Fibroblast of villous mesenchyme (primary cell): ENCODE data around the gene RNF19B. TPM values are rescaled to one million over a fixed set of nuclear protein-coding genes. Genes with fewer than 3 reads are reported as not detected.
"Not testable (repeated sequence)": the region's sequence is repeated elsewhere in the genome, so short reads cannot be mapped to it uniquely, and the experiment has no call there.

ENCODE experiments used
- DNase-seq: peaks from one replicate; pipeline ENCODE4 v3.0.0-alpha.2; 2010; ENCODE audit warnings: low read depth
- H3K4me3 ChIP-seq: 2 replicates; pipeline ENCODE4 v1.5.1; 2011; ENCODE audit warnings: low read depth, mild to moderate bottlenecking, low read length
- CTCF ChIP-seq: IDR thresholded peaks from 2 replicates; pipeline ENCODE4 v1.5.1; 2012; ENCODE audit warnings: low read depth, mild to moderate bottlenecking, low read length; ENCODE audit not compliant: insufficient read depth
- total RNA-seq: library from RNA; depleted of rRNA; stranded (reverse); fragments of >200 nt; gene quantifications from 2 replicates; pipeline ENCODE4 v1.2.3, GENCODE V29; 2012

Gene RNF19B
- total RNA-seq, 1 donor: 9.5 TPM

- no peak for TF ChIP-seq CTCF
- H3K4me3 ChIP-seq: no peak overlapping the region
- no peak for DNase-seq
Measured at GRCh38 chr1:32917521-32917920, 47.1 kb downstream of the RNF19B start.

GRCh38 chr1:32915766-32916706 lies 48.6 kb downstream of the RNF19B start:
- no peak for DNase-seq
- TF ChIP-seq CTCF: no peak

GRCh38 chr1:32910319-32910718 lies 54.3 kb downstream of the RNF19B start:
- no peak overlapping the region for H3K4me3 ChIP-seq
- TF ChIP-seq CTCF: no peak

More at GRCh38 chr1:32915766-32916706, 48.6 kb downstream of the RNF19B start:
- H3K4me3 ChIP-seq: no peak overlapping the region

GRCh38 chr1:32907435-32907834 lies 57.2 kb downstream of the RNF19B start:
- no peak for TF ChIP-seq CTCF
- DNase-seq: peak; percentile 44
- H3K4me3 ChIP-seq: no peak overlapping the region

More at GRCh38 chr1:32910319-32910718, 54.3 kb downstream of the RNF19B start:
- no peak for DNase-seq

GRCh38 chr1:32906654-32907053 lies 58.0 kb downstream of the RNF19B start:
- TF ChIP-seq CTCF: no peak

GRCh38 chr1:32905588-32905987 lies 59.0 kb downstream of the RNF19B start:
- DNase-seq, H3K4me3 ChIP-seq: not testable (repeated sequence)

More at GRCh38 chr1:32906654-32907053, 58.0 kb downstream of the RNF19B start:
- no peak overlapping the region for H3K4me3 ChIP-seq
- DNase-seq: no peak

- no peak for TF ChIP-seq CTCF
- DNase-seq: no peak
Measured at GRCh38 chr1:32904797-32905196, 59.8 kb downstream of the RNF19B start.

More at GRCh38 chr1:32904797-32905196, 59.8 kb downstream of the RNF19B start:
- H3K4me3 ChIP-seq: no peak overlapping the region
